Muscle of leg (tissue), 16 donors: ENCODE data around the gene NUDT2. TPM values are rescaled to one million over a fixed set of nuclear protein-coding genes. Genes with fewer than 3 reads are reported as not detected.
A peak's percentile ranks its signal among the peaks of the same experiment; 100 is the strongest.
"Not testable (repeated sequence)": the region's sequence is repeated elsewhere in the genome, so short reads cannot be mapped to it uniquely, and the experiment has no call there.

Source experiments
- DNase-seq: peaks from one replicate; pipeline ENCODE4 v3.0.0; 2013
- H3K27ac ChIP-seq: one replicate; pipeline ENCODE4 v1.5.1; 2013; ENCODE audit warnings: mild to moderate bottlenecking, low read length, control low read depth
- H3K27me3 ChIP-seq: one replicate; pipeline ENCODE4 v1.6.1; 2013; ENCODE audit warnings: low read length; ENCODE audit not compliant: control insufficient read depth, insufficient read depth
- H3K36me3 ChIP-seq: one replicate; pipeline ENCODE4 v1.6.1; 2013; ENCODE audit warnings: low read length; ENCODE audit not compliant: control insufficient read depth, insufficient read depth
- H3K4me1 ChIP-seq: one replicate; pipeline ENCODE4 v1.6.1; 2013; ENCODE audit warnings: low read length; ENCODE audit not compliant: control insufficient read depth, insufficient read depth
- H3K4me3 ChIP-seq: one replicate; pipeline ENCODE4 v1.5.1; 2013; ENCODE audit warnings: low read length, control low read depth
- H3K9me3 ChIP-seq: replicated peaks from 2 replicates; pipeline ENCODE4 v1.6.1; 2013; ENCODE audit warnings: low read depth, low read length; ENCODE audit not compliant: control insufficient read depth
- WGBS: methylation state at CpG from one replicate; pipeline ENCODE4 v1.1.5; 2013; ENCODE audit warnings: missing lambda C conversion rate; ENCODE audit not compliant: insufficient coverage; 5-methylcytosine and 5-hydroxymethylcytosine counted together
- long read RNA-seq, 11 donors: transcript quantifications; one replicate each; lab custom pipeline, GENCODE V29; 2026
- polyA plus RNA-seq, 8 donors: library from polyadenylated mRNA; unstranded; fragments of 120-200 nt; gene quantifications; one replicate each; pipeline versions ENCODE4 v1.2.1 to v1.2.3, GENCODE V29; 2013; ENCODE audit warnings: inconsistent platforms in 1 of 8, low replicate concordance in 1 of 8; ENCODE audit not compliant: insufficient read length in 8 of 8, insufficient read depth in 1 of 8
- total RNA-seq: library from RNA; stranded (reverse); fragments of 120-200 nt; gene quantifications from one replicate; pipeline ENCODE4 v1.2.4, GENCODE V29; 2013

Gene NUDT2
- total RNA-seq (22.5 TPM), polyA plus RNA-seq (10 to 100 TPM; 22.1 to 31.5 (median 26.9) TPM)
- long read RNA-seq, donor 1, partial matches to known transcripts = 6 of 9 reads
- long read RNA-seq, donor 1, other reads (novel, unspliced or antisense) = 0 of 9 reads
- long read RNA-seq, donor 2, partial matches to known transcripts = 0 of 1 reads
- long read RNA-seq, donor 2, other reads (novel, unspliced or antisense) = 0 of 1 reads
- long read RNA-seq, donor 3, partial matches to known transcripts = 8 of 12 reads
- long read RNA-seq, donor 3, other reads (novel, unspliced or antisense) = 0 of 12 reads
- long read RNA-seq, donor 4, partial matches to known transcripts = 6 of 10 reads
- long read RNA-seq, donor 4, other reads (novel, unspliced or antisense) = 0 of 10 reads
- long read RNA-seq, donor 5, transcript NUDT2-201 (4 exons, 960 nt) = major isoform, 9 of 26 reads
- long read RNA-seq, donor 5, partial matches to known transcripts = 15 of 26 reads
- long read RNA-seq, donor 5, other reads (novel, unspliced or antisense) = 0 of 26 reads
- long read RNA-seq, donor 6, transcript NUDT2-201 (4 exons, 960 nt) = major isoform, 13 of 43 reads
- long read RNA-seq, donor 6, partial matches to known transcripts = 28 of 43 reads
- long read RNA-seq, donor 6, other reads (novel, unspliced or antisense) = 0 of 43 reads
- long read RNA-seq, donor 7, transcript NUDT2-201 (4 exons, 960 nt) = major isoform, 10 of 25 reads
- long read RNA-seq, donor 7, partial matches to known transcripts = 14 of 25 reads
- long read RNA-seq, donor 7, other reads (novel, unspliced or antisense) = 0 of 25 reads
- long read RNA-seq, donor 8, transcript NUDT2-201 (4 exons, 960 nt) = major isoform, 6 of 26 reads
- long read RNA-seq, donor 8, partial matches to known transcripts = 19 of 26 reads
- long read RNA-seq, donor 8, other reads (novel, unspliced or antisense) = 0 of 26 reads
- long read RNA-seq, donor 9, partial matches to known transcripts = 6 of 11 reads
- long read RNA-seq, donor 9, other reads (novel, unspliced or antisense) = 0 of 11 reads
- long read RNA-seq, donor 10, transcript NUDT2-201 (4 exons, 960 nt) = major isoform, 13 of 32 reads
- long read RNA-seq, donor 10, partial matches to known transcripts = 18 of 32 reads
- long read RNA-seq, donor 10, other reads (novel, unspliced or antisense) = 0 of 32 reads
- long read RNA-seq, donor 11, transcript NUDT2-201 (4 exons, 960 nt) = major isoform, 7 of 7 reads
- long read RNA-seq, donor 11, partial matches to known transcripts = 0 of 7 reads
- long read RNA-seq, donor 11, other reads (novel, unspliced or antisense) = 0 of 7 reads

DNA sequence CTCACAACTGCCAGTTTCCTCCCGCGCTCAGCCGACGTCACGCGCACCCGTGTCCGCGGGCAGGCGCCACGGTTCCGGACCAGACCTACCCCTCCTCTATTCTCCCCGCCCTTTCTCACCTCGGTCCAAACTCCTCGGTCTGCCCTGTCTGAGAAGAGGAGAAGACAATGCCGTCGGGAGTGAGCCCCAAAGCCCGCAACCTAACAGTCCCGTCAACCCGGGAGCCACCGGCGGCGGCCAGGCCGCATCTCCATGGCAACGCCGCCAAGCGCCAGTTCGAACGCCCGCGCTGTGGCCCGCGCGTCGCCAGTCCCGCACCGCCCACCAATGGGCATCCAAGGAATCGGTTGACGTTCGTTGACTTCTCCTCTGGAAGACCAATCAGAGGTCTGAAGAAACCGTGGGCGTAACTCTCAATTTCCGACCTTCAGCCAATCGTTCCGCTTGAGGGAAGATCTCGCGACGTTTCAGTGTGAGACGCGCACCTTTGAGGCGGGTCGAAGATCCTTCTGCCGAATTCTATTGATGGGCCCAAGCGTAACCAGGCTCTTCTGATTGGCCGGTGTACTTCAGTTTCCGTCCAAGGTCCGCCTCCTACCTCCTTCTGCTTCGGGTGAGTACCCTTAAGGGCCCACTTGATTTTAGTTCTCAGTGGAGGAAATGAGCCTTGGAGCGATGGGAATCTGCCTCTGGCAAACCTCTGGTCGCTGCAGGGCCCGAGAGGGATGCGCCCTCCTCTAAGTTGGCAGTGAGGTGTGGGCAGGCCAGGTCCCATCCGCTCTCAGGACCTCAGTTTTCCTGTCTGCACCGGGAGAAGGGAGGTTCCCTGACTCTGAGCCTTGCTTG is at the start of gene NUDT2, which contains the start of gene KIF24:
Gene NUDT2, plus strand, starts transcription at position 583 of the 846 bp plus-strand sequence. CDS start 9,471 bp downstream, outside the sequence.
Gene KIF24, minus strand, starts transcription at position 282 of the 846 bp plus-strand sequence. CDS start 17,922 bp downstream, outside the sequence.
- H3K27me3 ChIP-seq = no peaks in the 10 kb centered on the region
- no peaks in the 10 kb centered on the region for H3K36me3 ChIP-seq
- peak within 1 kb of the TSS; percentile 96 for H3K27ac ChIP-seq
- H3K4me3 ChIP-seq = peak within 1 kb of the TSS; percentile 83
- no peaks in the 10 kb centered on the region for H3K9me3 ChIP-seq
- DNase-seq = peak; percentile 100
- peaks cover 11% of the 10 kb centered on the region for H3K4me1 ChIP-seq
- WGBS = under 1% methylated on average over 61 of the region's 64 CpGs

DNA sequence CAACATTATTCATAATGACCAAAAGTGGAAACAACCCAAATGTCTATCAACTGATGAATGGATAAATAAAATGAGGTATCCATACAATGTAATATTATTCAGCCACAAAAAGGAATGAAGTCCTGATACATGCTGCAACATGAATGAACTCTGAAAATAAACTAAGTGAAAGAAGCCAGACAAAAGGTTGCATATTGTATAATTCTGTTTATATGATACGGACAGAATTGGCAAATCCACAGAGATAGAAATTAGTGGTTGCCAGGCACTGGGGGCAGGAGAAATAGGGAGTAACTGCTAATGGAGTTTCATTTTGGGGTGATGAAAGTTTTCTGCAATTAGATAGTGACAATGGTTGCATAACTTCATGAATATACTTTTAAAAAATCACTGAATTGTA is 47.3 kb upstream of the NUDT2 start:
- WGBS = 83% methylated on average over 1 of the region's 1 CpG
- H3K27ac ChIP-seq = no peak overlapping the region
- H3K27me3 ChIP-seq = no peaks in the 10 kb centered on the region
- no peak overlapping the region for H3K4me3 ChIP-seq
- H3K4me1 ChIP-seq = no peaks in the 10 kb centered on the region
- no peaks in the 10 kb centered on the region for H3K9me3 ChIP-seq
- H3K36me3 ChIP-seq = peaks cover 18% of the 10 kb centered on the region
- DNase-seq = no peak

DNA sequence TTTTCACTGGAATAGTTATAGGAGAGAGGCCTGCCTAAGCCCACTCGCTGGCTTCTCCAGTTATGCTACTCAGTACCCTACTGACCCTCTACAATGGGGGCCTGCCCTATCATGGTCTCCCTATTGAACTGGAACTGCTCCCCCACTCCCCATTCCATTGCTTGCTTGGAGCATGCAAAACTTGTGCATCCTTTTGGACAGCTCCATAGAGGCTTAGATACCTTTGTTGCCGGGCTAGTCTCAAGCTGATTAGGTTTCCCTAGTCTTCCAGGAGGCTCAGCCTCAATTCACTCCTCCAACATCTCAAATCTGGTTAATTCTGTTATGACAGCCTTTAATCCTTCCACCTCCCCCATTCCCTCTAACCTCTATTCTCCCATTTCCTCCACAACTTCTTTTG is 40.2 kb upstream of the NUDT2 start:
- no peak for DNase-seq
- Histone ChIP-seq H3K27me3 (no peaks in the 10 kb centered on the region), H3K36me3 (peaks cover 5% of the 10 kb centered on the region), H3K4me1 (no peaks in the 10 kb centered on the region), H3K9me3 (no peaks in the 10 kb centered on the region), H3K27ac (no peak overlapping the region), H3K4me3 (no peak overlapping the region)
- 85% methylated on average over 2 of the region's 2 CpGs for WGBS

DNA sequence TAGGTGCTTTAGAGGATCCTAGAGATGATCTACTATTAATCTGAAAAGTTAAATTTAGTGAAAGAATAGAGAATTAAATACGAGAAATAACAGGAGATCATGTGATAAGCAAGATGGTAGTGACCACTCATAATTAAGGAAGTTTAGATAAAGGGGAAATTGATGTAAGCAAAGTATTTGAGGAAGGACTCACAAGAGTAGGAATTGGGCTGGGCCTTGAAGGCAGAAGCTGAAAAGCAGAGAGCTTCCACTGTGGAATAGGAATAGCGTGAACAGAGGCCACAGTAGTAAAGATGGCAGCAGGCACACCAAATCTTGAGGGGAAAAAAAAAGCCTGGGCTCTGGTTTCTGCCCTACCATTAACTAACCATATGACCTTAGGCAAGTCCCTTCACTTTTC is 38.3 kb upstream of the NUDT2 start:
- WGBS = 90% methylated on average over 2 of the region's 2 CpGs
- DNase-seq = peak; percentile 29
- no peak overlapping the region for H3K27ac ChIP-seq

DNA sequence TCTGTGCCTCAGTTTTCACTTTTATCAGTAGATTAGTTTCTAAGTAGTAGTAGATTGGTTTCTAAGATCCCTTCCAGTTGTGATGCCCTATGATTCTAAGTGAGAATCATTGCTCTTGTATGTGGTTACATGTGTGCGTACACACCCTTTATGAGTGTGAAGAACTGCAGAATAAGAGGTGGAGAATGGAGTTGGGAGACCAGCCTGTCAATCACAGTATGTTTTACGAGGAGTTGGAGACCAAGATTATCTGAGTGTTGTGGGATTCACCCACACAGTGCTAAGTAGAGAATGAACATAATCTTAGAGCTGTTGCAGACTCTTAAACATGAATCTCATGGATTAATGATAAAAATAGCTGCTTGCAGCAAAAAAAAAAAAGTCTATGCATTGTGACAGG is 37.9 kb upstream of the NUDT2 start:
- no peaks in the 10 kb centered on the region for H3K27me3 ChIP-seq
- H3K9me3 ChIP-seq = no peaks in the 10 kb centered on the region
- peaks cover 2% of the 10 kb centered on the region for H3K36me3 ChIP-seq
- no peaks in the 10 kb centered on the region for H3K4me1 ChIP-seq
- no peak overlapping the region for H3K27ac ChIP-seq
- 90% methylated on average over 2 of the region's 2 CpGs for WGBS
- no peak for DNase-seq
- H3K4me3 ChIP-seq = no peak overlapping the region

More for the DNA sequence above, 38.3 kb upstream of the NUDT2 start:
- no peaks in the 10 kb centered on the region for H3K27me3 ChIP-seq
- H3K36me3 ChIP-seq = peaks cover 5% of the 10 kb centered on the region
- no peaks in the 10 kb centered on the region for H3K9me3 ChIP-seq
- no peak overlapping the region for H3K4me3 ChIP-seq
- no peaks in the 10 kb centered on the region for H3K4me1 ChIP-seq

DNA sequence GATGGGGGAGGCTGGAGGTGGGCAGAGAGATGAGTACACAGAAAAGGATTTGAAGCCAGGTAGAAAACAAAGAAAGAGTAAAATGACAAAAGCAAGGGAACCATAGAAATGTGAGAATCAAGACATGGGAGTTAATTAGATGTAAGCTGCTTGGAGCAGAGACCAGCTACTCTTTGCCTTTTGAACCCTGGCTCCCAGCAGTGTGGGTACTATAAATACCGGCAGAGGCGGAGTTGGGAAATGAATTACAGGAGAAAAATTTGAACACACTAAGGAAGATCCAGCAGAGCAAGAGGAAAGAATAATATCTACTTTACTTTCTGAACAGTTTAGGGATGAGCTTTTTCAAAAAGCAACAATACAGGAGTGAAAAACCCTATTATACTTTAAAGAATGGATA is 36.8 kb upstream of the NUDT2 start:
- Histone ChIP-seq H3K36me3 (no peaks in the 10 kb centered on the region), H3K9me3 (no peaks in the 10 kb centered on the region), H3K27me3 (no peaks in the 10 kb centered on the region), H3K27ac (no peak overlapping the region), H3K4me3 (no peak overlapping the region), H3K4me1 (no peaks in the 10 kb centered on the region)
- no CpG with 5 or more reads among the region's 2 CpGs for WGBS
- DNase-seq = no peak

DNA sequence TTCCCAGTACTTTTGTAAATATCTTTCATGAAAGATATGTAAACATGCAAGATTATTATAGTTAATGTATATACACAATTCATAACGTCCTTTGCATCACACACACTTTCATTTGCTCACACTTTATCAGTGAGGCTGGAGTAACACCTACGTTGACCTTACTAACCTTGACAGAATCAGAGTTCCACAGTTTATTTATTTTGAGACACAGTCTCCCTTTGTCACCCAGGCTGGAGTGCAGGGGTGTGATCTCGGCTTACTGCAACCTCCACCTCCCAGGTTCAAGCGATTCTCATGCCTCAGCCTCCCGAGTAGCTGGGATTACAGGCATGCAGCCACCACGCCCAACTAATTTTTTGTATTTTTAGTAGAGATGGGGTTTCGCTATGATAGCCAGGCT is 28.3 kb upstream of the NUDT2 start:
- H3K4me1 ChIP-seq, H3K9me3 ChIP-seq, DNase-seq, H3K27ac ChIP-seq, H3K36me3 ChIP-seq, H3K4me3 ChIP-seq, H3K27me3 ChIP-seq: not testable (repeated sequence)
- no CpG with 5 or more reads among the region's 7 CpGs for WGBS

DNA sequence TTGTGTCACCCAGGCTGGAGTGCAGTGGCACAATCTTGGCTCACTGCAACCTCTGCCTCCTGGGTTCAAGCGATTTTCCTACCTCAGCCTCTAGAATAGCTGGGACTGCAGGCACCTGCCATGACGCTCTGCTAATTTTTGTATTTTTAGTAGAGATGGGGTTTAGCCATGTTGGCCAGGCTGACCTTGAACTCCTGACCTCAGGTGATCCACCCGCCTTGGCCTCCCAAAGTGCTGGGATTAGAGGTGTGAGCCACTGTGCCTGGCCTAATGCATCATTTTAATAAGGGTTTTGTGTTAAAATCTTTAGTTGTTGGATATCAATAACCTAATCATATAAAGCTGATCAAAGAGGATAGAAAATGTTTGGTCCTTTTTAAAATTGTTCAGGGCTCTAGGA is 21.1 kb upstream of the NUDT2 start:
- not testable (repeated sequence) for H3K36me3 ChIP-seq, H3K4me3 ChIP-seq, H3K27me3 ChIP-seq, DNase-seq, H3K9me3 ChIP-seq, H3K4me1 ChIP-seq, H3K27ac ChIP-seq
- no CpG with 5 or more reads among the region's 3 CpGs for WGBS

DNA sequence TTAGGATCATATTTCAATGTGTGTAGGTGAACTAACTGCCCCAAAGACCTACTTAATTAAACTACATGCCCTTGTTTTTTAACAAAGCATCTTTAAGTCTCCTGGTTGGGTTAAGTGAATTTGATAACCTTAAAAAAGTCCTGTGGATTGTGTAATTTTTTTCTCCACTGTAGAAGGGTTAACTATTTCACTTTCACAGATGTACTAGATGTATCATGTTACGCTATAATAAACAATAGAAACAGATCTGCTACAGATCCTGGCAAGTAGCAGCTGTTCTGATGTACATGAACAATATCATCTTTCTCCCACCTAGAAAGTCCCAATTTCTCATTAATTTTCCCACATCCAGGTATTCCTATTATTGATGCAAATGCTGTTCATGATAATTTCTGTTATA is 19.2 kb upstream of the NUDT2 start:
- Histone ChIP-seq H3K36me3 (no peaks in the 10 kb centered on the region), H3K27me3 (no peaks in the 10 kb centered on the region), H3K9me3 (no peaks in the 10 kb centered on the region), H3K4me1 (no peaks in the 10 kb centered on the region), H3K27ac (no peak overlapping the region), H3K4me3 (peak overlapping the region; percentile 34)
- DNase-seq = no peak
- WGBS = no CpG with 5 or more reads among the region's 1 CpG
